ENCODE measurements around the gene TAF13. TPM values are rescaled to one million over a fixed set of nuclear protein-coding genes. Genes with fewer than 3 reads are reported as not detected.

TAF13 gene
- total RNA-seq, 1 experiment from 2014 or later, result 20.6 TPM

- CTCF ChIA-PET, result interaction anchor here (0.7 kb wide), 1 partner anchor 239 kb away, joined by 3 read pairs; no protein-coding TSS in a partner anchor
- no peak overlapping the region for H3K4me3 Mint-ChIP-seq (ENCODE audit: low read depth, unreplicated experiment)
- H3K27ac Mint-ChIP-seq (ENCODE audit: unreplicated experiment), result no peak overlapping the region
- no TSS peak for BruUV-seq (replicated peaks)
- peaks cover 21% of the 10 kb centered on the region for H3K36me3 Mint-ChIP-seq (ENCODE audit: insufficient read depth, unreplicated experiment)
- no peak for TF ChIP-seq CTCF (IDR thresholded peaks at IDR 0.05; ENCODE audit: unreplicated experiment)
- no peaks in the 10 kb centered on the region for H3K9me3 Mint-ChIP-seq (ENCODE audit: low read depth, unreplicated experiment)
- no peak for DNase-seq
- no peaks in the 10 kb centered on the region for H3K27me3 Mint-ChIP-seq (ENCODE audit: unreplicated experiment)
- H3K4me1 Mint-ChIP-seq (ENCODE audit: low read depth, unreplicated experiment), result no peaks in the 10 kb centered on the region
- intact Hi-C loops (cut with micrococcal nuclease; ENCODE audit: unreplicated experiment), result no loop called here
Observed at GRCh38 chr1:109045595-109045994, 30.2 kb downstream of the TAF13 start.

GRCh38 chr1:109041621-109042468 is 34.0 kb downstream of the TAF13 start, which contains the start of gene WDR47:
Gene WDR47, minus strand, starts transcription at chr1:109042102. Its CDS starts 18,590 bp downstream, at chr1:109023512.
- no peaks in the 10 kb centered on the region for H3K27me3 Mint-ChIP-seq (ENCODE audit: unreplicated experiment)
- TSS peak; percentile 33 for BruUV-seq (replicated peaks)
- no peak for TF ChIP-seq CTCF (IDR thresholded peaks at IDR 0.05; ENCODE audit: unreplicated experiment)
- H3K4me3 Mint-ChIP-seq (ENCODE audit: low read depth, unreplicated experiment), result peak within 1 kb of the TSS; percentile 92
- H3K9me3 Mint-ChIP-seq (ENCODE audit: low read depth, unreplicated experiment), result no peaks in the 10 kb centered on the region
- H3K27ac Mint-ChIP-seq (ENCODE audit: unreplicated experiment), result peak within 1 kb of the TSS; percentile 90
- H3K4me1 Mint-ChIP-seq (ENCODE audit: low read depth, unreplicated experiment), result no peaks in the 10 kb centered on the region
- peaks cover 24% of the 10 kb centered on the region for H3K36me3 Mint-ChIP-seq (ENCODE audit: insufficient read depth, unreplicated experiment)
- CTCF ChIA-PET, result interaction anchor here (0.6 kb wide), 1 partner anchor 129 kb away, joined by 3 read pairs; no protein-coding TSS in a partner anchor
- peak; percentile 91 for DNase-seq
- intact Hi-C loops (cut with micrococcal nuclease; ENCODE audit: unreplicated experiment), result no loop called here

GRCh38 chr1:109040989-109041620 is 34.7 kb downstream of the TAF13 start:
- H3K4me1 Mint-ChIP-seq (ENCODE audit: low read depth, unreplicated experiment), result no peaks in the 10 kb centered on the region
- no TSS peak for BruUV-seq (replicated peaks)
- TF ChIP-seq CTCF (IDR thresholded peaks at IDR 0.05; ENCODE audit: unreplicated experiment), result no peak
- peaks cover 24% of the 10 kb centered on the region for H3K36me3 Mint-ChIP-seq (ENCODE audit: insufficient read depth, unreplicated experiment)
- peak; percentile 17 for DNase-seq
- H3K27ac Mint-ChIP-seq (ENCODE audit: unreplicated experiment), result no peak overlapping the region
- H3K27me3 Mint-ChIP-seq (ENCODE audit: unreplicated experiment), result no peaks in the 10 kb centered on the region
- H3K9me3 Mint-ChIP-seq (ENCODE audit: low read depth, unreplicated experiment), result no peaks in the 10 kb centered on the region
- intact Hi-C loops (cut with micrococcal nuclease; ENCODE audit: unreplicated experiment), result no loop called here
- CTCF ChIA-PET, result no interaction called here
- H3K4me3 Mint-ChIP-seq (ENCODE audit: low read depth, unreplicated experiment), result peak overlapping the region; percentile 92

- intact Hi-C loops (cut with micrococcal nuclease; ENCODE audit: unreplicated experiment), result no loop called here
- H3K36me3 Mint-ChIP-seq (ENCODE audit: insufficient read depth, unreplicated experiment), result peaks cover 24% of the 10 kb centered on the region
- TSS peak; percentile 77 for BruUV-seq (replicated peaks)
- CTCF ChIA-PET, result no interaction called here
- H3K9me3 Mint-ChIP-seq (ENCODE audit: low read depth, unreplicated experiment), result no peaks in the 10 kb centered on the region
- H3K4me3 Mint-ChIP-seq (ENCODE audit: low read depth, unreplicated experiment), result peak overlapping the region; percentile 92
- DNase-seq, result no peak
- no peaks in the 10 kb centered on the region for H3K4me1 Mint-ChIP-seq (ENCODE audit: low read depth, unreplicated experiment)
- no peak for TF ChIP-seq CTCF (IDR thresholded peaks at IDR 0.05; ENCODE audit: unreplicated experiment)
- no peaks in the 10 kb centered on the region for H3K27me3 Mint-ChIP-seq (ENCODE audit: unreplicated experiment)
- H3K27ac Mint-ChIP-seq (ENCODE audit: unreplicated experiment), result no peak overlapping the region
Observed at GRCh38 chr1:109040627-109040988, 35.2 kb downstream of the TAF13 start.

Data from Calu3 (cell line).